OCI-M2 (cell line): ENCODE data around the gene TECTB.
"Not testable (repeated sequence)": the region's sequence is repeated elsewhere in the genome, so short reads cannot be mapped to it uniquely, and the experiment has no call there.

Experiments
- DNase-seq: peaks from one replicate; lab custom pipeline; 2025; ENCODE audit not compliant: unreplicated experiment; lab: John Stamatoyannopoulos, UW

The TECTB gene

GRCh38 chr10:112283100-112283499, at the start of gene TECTB:
TECTB (plus strand) TSS chr10:112283400; CDS start chr10:112283735, 335 bp downstream.
- DNase-seq, result no peak

GRCh38 chr10:112235141-112235540, 48.1 kb upstream of the TECTB start:
- no peak for DNase-seq

GRCh38 chr10:112235920-112236319, 47.3 kb upstream of the TECTB start:
- DNase-seq, result no peak

GRCh38 chr10:112236486-112236885, 46.7 kb upstream of the TECTB start:
- DNase-seq, result no peak

- DNase-seq, result no peak
Observed at GRCh38 chr10:112239347-112239746, 43.9 kb upstream of the TECTB start.

GRCh38 chr10:112240441-112240840, 42.8 kb upstream of the TECTB start:
- no peak for DNase-seq

- DNase-seq, result no peak
Observed at GRCh38 chr10:112241651-112242341, 41.4 kb upstream of the TECTB start.

- no peak for DNase-seq
Observed at GRCh38 chr10:112242769-112243168, 40.4 kb upstream of the TECTB start.

GRCh38 chr10:112243713-112244112, 39.5 kb upstream of the TECTB start:
- no peak for DNase-seq

- no peak for DNase-seq
Observed at GRCh38 chr10:112244197-112244596, 39.0 kb upstream of the TECTB start.

GRCh38 chr10:112247791-112248190, 35.4 kb upstream of the TECTB start:
- DNase-seq, result no peak

GRCh38 chr10:112248584-112249295, 34.5 kb upstream of the TECTB start:
- no peak for DNase-seq

GRCh38 chr10:112249722-112250121, 33.5 kb upstream of the TECTB start:
- no peak for DNase-seq

- no peak for DNase-seq
Observed at GRCh38 chr10:112250555-112250954, 32.6 kb upstream of the TECTB start.

- not testable (repeated sequence) for DNase-seq
Observed at GRCh38 chr10:112251238-112251637, 32.0 kb upstream of the TECTB start.

- no peak for DNase-seq
Observed at GRCh38 chr10:112258407-112258806, 24.8 kb upstream of the TECTB start.

- DNase-seq, result no peak
Observed at GRCh38 chr10:112259688-112260087, 23.5 kb upstream of the TECTB start.

- DNase-seq, result no peak
Observed at GRCh38 chr10:112260831-112261230, 22.4 kb upstream of the TECTB start.

- DNase-seq, result no peak
Observed at GRCh38 chr10:112261281-112261822, 21.8 kb upstream of the TECTB start.

GRCh38 chr10:112262546-112262945, 20.7 kb upstream of the TECTB start:
- no peak for DNase-seq

- no peak for DNase-seq
Observed at GRCh38 chr10:112265745-112266144, 17.5 kb upstream of the TECTB start.

GRCh38 chr10:112269266-112269665, 13.9 kb upstream of the TECTB start:
- DNase-seq, result no peak
